GM19395 (cell line): ENCODE measurements around the gene JAZF1.

ENCODE experiments used
- ATAC-seq: cut with Tn5 transposase; IDR thresholded peaks from one replicate; pipeline ENCODE4 v1.9.1; 2021; ENCODE audit warnings: mild to moderate bottlenecking, moderate library complexity; ENCODE audit not compliant: unreplicated experiment

JAZF1 gene

DNA sequence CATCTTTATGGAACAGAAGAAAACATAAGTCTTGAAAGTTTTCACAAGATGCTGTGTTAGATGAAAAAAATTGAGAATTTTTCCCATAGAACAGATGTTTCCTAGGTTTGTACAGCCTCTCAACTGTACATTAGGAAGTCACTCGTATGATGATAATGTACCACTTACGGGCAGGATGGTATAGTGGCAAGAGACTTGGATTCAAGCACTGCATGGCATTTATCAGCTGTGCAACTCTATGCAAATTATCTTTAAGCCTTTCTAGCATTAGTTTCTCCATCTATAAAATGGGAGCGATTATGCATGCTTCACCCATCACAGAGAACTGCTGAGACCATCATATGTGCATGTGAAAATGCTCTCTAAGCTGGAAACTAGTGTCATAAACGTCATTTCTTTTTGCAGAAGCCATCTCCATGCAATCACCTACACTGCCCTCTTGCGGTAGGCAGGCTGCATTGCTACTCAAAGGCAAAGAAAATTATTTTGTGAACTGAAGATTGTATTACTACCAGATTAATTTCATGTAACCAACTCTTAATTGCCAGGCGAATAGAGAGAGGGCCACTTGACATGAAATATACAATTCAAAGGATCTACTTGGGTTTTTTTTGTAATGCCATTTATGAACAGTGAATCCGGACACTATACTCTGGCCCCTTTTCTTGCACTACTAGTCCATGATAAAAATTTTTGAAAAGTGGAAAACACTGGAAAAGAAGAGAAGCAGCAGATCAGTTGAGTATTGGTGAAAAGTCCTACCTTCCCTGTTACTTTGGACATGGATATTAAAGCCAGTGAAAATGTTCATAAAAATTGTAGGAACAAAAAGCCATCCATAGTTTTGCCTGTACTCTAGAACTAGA, 102.3 kb downstream of the JAZF1 start:
- ATAC-seq: no peak

DNA sequence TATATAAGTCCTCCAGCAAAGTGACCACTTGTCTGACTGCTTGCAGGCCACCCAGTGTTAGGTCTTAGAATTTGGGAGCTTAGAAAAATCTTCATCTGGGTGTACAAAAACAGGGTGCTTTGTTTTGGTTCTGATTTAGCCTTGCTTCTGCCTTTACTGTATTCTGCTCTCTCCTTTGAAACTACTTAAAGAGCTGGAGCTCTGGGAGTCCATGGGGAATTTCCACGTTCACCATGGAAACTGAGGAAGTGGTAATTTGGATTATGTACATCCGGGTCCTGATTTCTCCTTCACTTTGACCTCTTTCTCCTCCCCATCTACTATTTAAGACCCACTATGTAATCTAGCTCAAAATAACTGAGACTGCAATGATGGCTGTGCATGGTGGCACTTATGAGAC, 103.0 kb downstream of the JAZF1 start:
- no peak for ATAC-seq

DNA sequence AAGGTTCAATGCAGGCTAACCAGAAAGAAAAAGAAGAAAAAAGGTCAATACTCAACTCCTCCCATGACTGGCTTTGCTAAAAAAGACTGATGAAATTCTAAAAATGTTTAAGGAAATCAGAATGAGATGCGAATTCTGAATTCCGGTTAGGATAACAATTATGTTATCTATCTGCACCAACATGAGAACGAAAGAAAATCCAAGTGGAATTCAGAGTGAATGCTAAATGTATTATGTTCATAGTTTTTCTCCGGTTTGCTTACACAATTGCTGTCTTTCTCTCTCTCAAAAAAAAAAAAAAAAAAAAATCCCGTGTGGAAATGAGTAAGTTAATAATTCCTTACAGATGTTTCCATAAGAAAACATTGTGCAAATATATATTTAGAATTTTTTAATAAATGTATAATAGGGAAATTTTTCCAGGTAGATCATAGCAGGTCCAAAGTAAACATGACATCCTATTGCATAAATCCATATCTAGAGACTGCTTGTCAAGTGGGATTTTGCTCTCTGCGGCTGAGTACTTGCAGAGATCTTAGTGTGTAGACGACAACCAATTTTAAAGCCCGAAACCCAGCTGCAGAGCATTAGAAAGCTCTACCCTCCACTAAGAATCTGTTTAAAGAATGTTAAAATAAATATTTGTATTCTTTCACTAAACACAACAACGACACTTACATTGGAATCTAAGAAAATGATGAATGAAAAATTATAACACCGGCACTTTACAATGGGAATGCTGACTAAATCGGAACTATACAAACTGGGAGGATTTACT, 104.0 kb downstream of the JAZF1 start:
- ATAC-seq: no peak

DNA sequence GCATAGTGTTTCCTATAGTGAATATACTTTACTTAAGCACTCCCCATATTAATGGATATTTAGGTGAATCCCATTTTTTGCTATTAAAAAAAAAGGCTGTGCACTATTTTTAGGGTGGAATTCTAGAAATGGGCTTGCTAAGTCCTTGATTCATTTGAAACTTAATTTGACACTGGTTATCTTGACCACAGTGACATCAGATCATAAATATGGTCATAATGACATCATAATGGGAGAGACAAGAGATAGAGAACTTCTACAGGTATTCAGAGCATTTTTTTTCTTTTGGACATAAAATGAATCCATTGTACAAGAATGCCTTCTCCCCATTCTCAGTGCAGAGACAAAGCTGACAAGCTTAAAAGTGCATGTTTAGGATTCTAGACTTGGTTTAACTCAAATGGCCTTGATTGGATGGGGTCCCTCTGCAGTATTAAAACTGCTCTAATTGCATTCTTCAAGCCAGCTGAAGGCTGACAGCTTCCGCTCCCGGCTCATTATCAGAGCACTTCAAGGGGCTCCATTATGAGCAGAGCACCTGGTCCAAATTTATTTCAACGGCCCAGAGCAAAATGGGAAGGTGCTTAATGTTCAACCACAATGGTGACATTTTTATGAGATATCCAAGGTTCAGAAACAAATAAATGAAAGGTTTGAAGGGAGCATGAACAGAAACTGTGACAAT, 104.8 kb downstream of the JAZF1 start:
- no peak for ATAC-seq

DNA sequence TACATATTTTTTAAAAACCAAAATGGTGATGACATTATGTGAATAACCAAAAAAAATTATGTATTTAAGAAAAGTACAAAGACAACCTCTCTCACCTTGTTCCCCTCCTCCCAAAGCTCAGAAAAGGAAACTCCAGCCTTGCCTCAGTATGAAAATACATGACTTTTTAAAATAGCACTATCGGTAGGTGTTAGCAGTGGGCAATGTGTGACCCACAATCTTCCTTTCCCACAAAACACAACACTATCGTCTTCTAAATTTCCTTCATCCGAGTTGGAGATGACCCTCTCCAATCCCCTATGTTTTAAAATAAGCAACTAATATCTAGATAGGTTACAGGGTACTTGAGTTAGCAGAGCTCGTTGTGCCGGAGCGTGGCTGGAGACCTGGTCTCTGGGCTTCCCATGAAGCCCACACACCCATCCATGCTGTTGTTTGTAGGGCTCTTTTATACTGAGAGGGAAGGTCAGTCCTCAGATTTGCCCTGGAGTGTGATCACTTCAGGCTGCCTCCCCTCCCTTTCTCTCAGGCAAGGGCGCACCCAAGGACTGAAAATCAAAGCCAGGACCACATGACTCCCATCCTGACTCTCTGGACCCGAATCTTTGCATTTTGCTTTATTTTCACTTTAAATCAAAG, 107.6 kb downstream of the JAZF1 start:
- ATAC-seq: no peak

DNA sequence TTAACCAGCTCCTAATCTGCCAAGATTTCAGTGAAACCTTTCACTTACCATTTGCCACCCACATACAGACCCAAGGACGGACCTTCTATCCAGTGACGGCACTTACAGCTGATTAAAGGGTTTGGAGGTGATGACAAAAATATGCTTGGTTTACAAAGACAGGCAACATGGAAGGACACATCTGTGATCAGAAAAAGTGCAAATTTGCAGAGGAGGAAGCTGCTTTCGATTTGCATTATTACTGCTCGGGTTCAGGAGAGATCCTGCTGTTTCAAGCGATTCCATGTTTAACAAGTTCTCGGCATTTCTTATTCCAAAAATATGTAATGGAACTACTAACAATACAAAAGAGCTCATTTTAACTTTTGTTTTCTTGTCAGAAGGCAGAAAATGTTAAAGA, 109.0 kb downstream of the JAZF1 start:
- ATAC-seq: no peak

DNA sequence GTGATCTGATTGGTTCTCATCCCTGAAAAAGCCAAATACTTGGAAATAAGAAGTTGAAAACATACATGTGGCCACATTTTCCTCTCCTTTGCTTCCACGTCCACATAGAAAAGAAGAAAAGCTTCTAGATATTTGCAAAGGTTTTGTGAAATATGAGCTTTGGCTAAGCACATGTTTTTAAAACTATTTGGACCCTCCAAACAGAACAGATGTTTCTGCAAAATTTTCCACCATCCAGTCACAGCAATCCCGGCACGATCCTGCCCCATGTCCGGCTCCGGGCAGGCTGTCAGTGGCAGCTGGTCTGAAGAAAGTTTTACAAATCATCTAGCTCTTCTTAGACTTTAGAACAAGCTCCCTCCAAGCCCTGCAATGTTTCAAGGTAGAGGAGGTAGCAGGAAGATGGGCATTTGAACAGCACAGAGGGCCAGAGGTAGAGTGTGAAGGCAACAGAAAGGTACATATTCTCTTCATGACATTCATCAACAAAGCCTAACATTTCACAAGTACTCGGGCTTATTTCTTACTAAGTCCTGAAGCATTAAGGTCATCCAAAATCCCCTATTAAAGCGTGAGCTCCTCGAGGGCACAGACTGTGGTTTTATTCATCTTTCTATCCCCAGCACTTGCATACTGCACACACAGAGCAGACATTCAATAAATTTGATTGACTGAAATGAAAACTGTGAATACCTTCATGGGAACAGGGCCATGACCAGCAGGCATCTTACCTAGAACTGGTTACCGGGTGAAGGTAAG, 110.1 kb downstream of the JAZF1 start:
- no peak for ATAC-seq

DNA sequence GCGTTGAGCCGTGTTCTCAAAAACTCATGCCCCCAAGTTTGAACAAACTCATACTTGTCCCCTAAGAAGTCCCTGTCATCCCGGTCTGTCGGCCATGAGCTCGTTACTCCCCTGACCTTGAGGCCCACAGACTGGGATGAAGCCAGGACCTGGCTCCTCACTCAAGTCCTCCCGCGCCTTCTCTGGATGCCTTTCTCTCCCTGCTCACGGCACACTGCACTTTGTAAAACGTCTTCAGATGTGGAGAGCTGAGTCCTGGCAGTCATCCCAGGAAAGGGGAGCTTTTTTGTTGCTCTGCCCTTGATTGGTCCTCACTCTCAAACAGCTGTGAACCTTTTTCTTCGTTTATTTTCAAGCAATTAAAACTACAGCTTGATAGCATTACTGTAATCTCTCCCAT, 110.8 kb downstream of the JAZF1 start:
- no peak for ATAC-seq

DNA sequence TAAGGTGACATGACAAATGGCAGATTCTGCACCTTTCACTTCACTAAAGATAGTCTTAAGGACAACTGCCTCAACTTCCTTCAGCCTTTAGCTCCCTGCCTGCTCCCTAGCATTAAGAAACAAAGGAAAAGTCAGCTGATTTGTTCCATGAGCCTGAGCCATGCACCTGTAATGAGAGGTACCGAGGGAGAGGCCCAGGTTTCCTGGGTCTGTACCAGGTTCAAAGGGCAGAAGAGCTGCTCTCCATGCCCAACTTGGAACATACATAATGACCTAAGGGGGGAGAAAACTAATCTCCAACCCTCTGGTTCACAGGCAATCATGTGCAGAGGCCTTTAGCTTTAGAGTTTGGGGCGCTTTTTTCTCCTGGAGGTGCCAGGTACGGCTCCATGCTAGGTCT, 111.2 kb downstream of the JAZF1 start:
- ATAC-seq: no peak

DNA sequence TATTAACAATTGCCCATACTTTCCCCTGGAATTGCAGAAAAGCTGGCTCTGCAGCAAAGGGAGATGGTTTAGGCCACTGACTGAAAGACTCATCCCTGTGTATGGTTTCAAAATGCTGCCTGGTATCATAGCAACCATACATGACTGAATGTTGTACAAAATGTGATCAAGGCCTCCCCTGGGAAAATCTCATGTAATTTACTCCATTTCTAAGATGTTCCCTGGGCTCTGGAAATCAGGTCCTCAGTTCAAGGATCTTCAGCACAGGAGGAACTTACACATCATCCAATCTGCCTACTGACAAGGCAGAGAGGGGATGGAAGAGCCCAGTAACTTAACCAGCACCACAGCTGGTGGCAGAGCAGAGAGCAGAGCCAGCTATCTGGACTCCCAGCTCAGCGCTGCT, 111.8 kb downstream of the JAZF1 start:
- no peak for ATAC-seq

DNA sequence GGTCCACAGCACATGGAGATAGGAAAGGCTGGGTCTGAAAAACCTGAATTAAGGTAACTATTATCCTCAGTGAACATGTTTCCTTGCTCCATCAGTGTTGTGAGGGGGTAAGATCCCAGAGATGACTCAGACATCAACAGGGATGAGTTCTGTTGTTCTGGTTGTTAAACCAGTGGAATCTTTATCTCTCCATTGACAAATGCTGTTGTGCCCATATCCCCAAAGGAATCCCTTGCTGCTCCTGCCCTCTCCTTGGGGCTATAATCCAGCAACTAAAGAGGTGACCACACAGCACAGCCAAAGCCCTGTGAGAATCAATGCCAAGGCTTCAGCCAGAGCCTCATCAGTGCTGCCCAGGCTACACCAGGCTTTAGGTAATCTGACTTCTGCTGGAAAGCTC, 113.4 kb downstream of the JAZF1 start:
- no peak for ATAC-seq

DNA sequence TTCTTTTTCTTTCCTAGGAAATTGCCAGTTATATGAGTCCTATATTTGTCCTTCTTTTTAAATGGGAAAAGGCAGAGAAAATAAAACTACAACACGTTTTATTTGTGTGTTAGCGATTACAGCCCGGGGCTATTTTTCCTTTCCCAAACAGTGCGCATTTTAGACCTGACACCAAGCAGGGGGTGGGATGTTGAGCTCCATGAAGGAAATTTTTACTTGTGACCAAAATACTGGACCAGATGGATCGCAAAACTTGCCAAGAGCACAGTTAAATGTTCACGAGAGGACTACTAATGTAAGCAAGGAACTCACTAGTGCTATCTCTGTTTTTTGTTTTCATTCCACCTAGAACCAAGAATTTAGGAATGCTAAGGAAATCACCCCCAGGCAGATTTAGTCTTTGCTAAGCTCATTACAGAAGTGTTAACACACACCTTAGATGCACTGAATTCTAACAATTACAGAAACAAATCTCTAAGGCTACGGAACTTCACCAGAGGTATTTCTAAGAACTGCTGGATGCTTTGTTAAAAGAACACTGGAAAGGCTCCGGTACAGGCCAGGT, 114.8 kb downstream of the JAZF1 start:
- no peak for ATAC-seq

DNA sequence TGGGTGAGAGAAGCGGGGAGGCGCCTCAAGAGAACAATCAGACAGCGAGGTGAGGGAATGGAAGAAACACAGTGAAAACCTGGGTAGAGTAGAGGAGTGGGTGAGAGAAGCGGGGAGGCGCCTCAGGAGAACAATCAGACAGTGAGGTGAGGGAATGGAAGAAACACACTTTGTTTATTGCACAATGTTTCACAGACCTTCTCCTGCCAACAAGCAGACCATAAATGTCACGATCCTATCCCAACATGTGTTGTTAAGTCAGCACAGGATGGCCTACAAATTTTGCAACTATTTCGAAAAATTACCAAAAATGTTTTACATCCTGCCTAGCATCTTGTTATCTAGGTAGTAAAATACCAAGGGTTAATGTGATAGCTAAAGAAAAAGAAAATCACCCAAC, 115.3 kb downstream of the JAZF1 start:
- no peak for ATAC-seq

DNA sequence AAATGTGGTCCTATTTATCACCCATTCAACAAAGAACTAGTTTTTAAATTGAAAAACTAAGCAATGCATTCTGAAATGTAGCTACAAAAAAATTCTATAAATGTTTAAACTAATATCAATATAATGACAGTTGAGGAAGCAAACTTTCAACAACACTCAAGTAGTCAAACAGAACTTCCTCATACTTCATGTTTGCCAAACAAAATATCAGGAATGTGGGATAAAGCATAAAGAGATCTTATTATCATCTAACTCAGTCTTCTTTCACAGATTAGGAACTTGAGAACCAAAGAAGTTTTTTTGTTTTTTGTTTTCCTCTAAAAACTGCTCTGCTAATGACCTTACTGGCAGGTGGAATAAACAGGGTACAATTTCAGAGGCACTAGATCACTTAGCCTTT, 116.2 kb downstream of the JAZF1 start:
- no peak for ATAC-seq

DNA sequence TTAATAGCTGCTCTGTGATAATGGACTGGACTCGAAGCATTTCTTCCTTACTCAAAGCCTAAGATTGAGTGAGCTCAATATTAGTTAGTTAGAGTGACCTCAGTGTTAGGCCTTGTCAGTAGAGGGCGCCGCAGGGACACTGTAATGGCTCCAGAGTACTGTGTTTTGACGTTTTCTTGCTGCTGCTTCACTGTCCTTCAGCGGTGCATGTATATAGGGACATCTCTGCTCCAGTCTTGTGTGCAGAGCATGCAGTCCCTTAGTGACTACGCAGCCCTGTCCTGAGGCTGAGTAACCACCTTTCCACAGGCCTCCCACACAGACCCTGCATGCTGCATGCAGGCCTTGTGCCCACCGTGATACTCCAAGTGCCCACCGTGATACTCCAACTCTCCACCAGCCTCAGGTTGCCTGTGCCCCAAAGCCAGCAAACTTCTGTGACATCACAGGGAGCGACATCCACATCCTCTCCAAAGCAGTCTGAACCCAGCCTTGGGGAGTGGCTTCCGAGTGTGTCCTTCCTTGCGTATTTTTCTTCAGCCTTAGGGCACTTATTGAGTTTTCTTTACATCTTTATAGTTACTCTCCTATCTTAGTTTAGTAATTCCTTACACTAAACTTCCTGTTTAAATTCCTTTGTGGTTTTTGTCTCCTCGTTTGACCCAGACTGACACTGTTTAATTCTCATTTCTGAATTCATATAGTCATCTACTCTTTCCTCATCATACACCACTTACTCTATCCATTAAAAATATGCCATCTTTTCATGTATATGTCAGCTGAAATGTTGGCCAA, 118.2 kb downstream of the JAZF1 start:
- peak; percentile 65 for ATAC-seq

DNA sequence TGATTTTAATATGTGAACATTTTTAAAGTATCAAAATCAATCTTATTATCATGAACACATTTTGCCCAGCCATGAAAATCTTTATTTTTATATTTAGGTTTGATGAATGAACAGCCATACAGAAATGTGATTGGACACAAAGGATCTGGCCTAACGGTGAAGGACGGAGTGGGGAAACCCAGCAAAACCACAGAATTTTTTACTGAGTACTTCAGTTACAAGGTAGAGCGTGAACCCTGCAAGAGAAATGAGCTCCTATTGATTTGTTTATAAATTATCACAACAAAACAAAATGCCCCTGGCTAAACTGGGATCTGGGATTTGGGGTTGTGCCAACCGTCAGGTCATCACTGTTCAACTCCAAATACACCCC, 118.8 kb downstream of the JAZF1 start:
- no peak for ATAC-seq

DNA sequence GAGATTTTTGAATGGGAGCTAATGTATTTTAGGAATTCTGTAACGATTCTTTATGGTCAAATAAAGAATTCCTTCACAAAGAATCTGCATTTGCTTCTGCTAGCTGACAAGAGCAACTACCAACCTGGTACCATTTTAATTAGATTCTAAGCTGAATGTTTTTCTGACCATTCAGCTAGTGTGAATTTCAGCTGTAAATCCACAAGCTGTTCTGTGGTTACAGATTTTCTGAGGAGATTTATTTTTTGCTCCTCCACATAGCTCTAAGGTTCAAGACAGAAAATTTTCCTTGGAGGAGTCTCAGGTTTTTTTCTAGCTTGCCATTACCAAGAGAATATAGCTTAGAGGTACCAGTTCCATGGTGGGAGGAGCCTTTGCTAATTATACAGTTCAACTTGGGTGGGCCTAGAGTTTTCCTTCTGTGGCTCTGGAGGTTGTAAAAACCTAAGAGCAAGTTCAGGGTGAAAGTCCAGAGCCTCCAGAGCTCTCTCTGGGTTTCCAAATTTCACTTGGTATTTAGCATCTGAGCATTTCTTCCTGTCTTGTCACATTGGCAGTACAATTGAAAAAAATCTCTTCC, 120.1 kb downstream of the JAZF1 start:
- ATAC-seq: no peak

DNA sequence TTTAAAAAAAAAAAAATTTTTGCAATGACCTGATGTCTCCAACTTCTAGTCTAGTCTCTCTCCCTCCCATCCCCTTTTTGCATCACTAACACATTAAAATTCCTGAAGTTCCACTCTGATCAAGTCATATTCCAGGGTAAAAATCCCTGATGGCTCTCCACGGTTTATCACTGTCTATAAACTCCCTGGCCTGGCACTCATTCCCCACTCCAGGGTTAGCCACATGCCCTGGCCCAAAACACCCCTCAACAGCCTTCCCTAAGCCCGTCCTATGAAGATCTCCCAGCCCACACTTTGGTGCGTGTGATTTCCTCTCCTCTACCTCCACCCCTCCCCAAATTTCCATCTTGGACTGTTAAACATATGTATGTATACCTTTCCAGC, 125.4 kb downstream of the JAZF1 start:
- no peak for ATAC-seq

DNA sequence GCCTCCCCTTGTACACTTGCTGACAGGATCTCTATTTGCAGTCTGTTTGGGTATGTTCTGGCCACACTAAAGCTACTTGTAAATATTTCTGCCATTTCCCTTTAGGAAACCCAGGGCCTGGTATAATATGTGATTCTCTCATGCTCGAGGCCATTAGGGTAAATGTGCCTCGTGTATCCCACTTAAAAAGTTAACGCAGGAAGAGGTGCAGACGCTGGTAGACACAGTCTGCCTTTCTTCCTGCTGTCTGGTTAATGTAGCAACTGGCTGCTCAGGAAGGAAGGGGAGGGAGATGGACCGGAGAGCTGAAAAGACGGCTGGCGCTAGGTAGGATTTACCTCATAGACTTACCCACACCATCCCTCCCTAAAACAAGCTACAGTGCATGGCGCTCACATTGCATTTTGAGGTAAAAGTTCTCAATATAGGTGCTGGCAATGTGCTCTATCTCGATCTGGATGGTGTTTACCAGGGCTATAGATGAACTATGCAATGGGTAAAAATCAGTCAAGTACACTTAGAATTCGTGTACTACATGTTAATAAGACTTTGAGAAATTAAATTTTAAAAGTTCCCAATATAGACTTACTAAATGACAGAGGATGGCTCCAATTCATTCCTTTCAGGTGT, 125.9 kb downstream of the JAZF1 start:
- no peak for ATAC-seq
